Stimulated activated CD8-positive, alpha-beta memory T cell treated with anti-CD3 and anti-CD28 coated beads, Interleukin-7, amount 100 ng/mL, for 1 hour (primary cell): ENCODE results near the gene ADAMTS2.
"Not testable (repeated sequence)": the region's sequence is repeated elsewhere in the genome, so short reads cannot be mapped to it uniquely, and the experiment has no call there.

ENCODE experiments used
- DNase-seq, 2 donors: peaks; one replicate each; pipeline ENCODE4 v3.0.0-alpha.2; 2020; ENCODE audit warnings: low read depth in 2 of 2

Gene ADAMTS2

DNA sequence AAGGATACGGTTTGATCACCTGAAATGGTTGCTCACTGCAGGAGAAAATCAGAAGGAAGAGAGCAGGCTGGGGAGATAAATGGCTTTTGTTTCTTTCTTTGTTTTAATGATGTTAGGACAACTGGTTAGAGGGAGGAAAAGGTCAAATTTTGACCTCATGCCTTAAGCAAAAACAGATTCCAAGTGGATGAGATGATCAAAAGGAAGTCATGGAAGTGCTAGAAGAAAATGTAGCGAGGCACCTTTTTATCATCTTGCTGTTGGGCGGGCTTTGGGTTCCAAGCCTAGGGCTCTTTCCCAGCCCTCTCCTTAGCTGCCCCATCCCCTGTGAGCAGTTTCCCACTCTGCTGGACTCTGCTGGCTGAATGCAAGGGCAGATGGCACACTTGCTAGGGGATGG lies 127.9 kb downstream of the ADAMTS2 start:
- no peak for DNase-seq

- DNase-seq, result not testable (repeated sequence)
These were observed 128.9 kb downstream of the ADAMTS2 start for GRCh38 chr5:179216381-179216780.

DNA sequence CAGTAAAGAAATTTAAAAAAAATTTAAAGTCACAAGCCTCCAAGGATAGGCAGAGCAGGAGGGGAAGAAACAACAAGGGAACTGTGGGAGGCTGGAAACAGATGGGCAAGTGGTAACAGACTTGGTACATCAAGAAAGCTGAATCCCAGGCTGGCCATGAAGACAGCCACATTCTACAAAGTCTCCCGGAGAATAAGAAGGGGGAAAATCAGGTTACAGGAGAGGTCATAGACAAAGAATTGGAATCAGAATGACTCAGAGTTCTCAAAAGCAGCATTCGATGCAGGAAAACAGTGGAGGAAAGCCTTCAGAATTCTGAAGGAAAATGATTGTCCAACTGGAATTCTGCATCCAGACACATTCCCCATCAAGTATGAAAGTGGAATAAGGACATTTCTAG lies 129.7 kb downstream of the ADAMTS2 start:
- DNase-seq, result no peak

GRCh38 chr5:179214678-179215077 lies 130.6 kb downstream of the ADAMTS2 start:
- no peak for DNase-seq

- no peak for DNase-seq
These were observed 132.4 kb downstream of the ADAMTS2 start for GRCh38 chr5:179212870-179213269.

DNA sequence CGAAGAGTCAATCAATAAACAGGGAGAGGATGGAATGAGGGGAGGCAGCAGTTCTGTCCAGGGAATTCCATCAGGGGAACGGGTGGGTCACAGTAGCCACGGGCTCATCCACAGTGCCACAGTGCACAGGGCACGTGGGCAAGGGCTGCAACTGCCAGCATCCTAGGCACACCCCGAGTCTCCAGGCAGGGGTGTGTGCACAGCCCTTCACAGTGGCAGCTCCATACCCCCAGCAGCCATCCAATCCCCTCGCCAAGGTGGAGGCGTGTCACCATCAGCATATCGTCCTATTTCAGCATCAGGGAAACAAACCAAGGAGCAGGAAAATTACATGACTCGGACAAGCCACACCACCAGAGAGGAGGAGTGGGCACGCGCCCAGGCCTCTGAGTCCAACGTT lies 133.6 kb downstream of the ADAMTS2 start:
- no peak for DNase-seq

DNA sequence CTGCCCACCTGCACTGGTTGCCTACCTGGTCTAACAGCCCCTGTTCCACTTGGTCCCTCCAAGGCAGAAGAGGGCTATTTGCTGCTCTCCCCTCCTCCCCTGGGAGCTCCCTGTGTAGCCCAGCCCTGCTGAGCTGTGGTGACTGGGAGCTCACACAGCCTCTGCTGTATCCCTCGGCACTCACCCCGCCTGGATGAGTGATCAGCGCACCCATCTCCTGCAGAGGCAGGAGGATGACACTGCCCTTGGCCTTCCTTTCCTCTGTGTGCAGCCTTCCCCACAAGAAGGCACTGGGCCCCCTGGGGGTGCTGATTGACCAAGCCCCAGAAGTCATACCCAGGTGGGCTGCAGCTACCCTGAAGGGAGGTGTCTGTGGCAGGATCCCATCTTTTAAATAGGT lies 134.2 kb downstream of the ADAMTS2 start:
- no peak for DNase-seq

GRCh38 chr5:179210478-179210877 lies 134.8 kb downstream of the ADAMTS2 start:
- no peak for DNase-seq

- no peak for DNase-seq
These were observed 135.7 kb downstream of the ADAMTS2 start for GRCh38 chr5:179209359-179210150.

DNA sequence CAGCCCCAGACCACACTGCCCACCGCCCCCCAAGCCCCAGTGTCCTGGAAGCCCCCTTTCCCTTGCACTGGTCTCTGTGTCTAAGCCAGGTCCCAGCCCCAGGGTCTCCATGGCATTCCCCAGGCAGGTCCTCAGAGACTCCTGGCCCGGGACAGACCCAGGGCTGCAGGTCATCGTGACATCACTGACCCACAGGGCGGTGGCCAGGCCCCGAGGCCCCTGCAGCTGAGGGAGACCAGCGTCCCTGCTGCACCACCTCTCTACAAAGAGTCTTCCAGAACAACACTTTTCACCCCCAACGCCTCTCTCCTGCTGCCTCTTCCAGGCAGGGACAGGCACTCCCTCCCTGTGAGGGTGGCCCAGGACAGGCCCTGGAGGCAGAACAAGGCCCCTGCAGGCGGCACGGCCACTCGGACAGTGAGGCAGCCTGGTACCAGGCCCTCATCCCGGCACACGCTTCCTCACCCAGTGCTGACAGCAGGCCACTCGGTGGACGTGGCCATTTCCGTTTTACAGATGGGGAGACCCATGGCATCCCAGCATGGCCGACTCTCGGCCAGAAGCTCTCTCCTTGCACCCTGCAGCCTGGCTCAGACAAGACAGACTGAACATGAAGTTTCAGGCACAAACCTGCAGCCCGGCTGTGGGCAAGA lies 136.4 kb downstream of the ADAMTS2 start:
- no peak for DNase-seq

- DNase-seq, result no peak
These were observed 137.1 kb downstream of the ADAMTS2 start for GRCh38 chr5:179207920-179208705.

DNA sequence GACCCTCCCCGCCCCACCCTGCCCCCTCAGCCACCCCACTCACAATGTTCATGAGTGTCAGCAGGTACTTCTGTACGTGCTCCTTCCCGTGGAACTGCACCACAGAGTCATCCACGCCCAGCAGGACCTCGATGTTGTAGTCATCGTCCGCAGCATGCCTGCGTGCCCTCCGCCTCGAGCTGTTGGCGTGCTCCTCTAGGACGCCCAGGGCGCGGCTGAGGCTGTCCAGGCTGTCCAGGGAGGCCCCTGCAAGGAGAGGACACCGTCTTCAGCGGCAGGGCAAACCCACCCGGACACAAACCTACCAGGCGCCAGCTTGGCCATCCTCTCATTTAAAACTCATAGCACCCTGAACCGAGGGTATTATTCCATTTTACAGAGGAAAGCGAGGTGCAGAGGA lies 137.8 kb downstream of the ADAMTS2 start:
- DNase-seq, result no peak

- DNase-seq, result no peak
These were observed 138.9 kb downstream of the ADAMTS2 start for GRCh38 chr5:179206366-179206765.

GRCh38 chr5:179205277-179205676 lies 140.0 kb downstream of the ADAMTS2 start:
- no peak for DNase-seq

- no peak for DNase-seq
These were observed 140.7 kb downstream of the ADAMTS2 start for GRCh38 chr5:179204572-179204971.

- DNase-seq, result no peak
These were observed 142.0 kb downstream of the ADAMTS2 start for GRCh38 chr5:179203248-179203647.

GRCh38 chr5:179201986-179202385 lies 143.3 kb downstream of the ADAMTS2 start:
- no peak for DNase-seq

GRCh38 chr5:179199246-179199645 lies 146.0 kb downstream of the ADAMTS2 start:
- no peak for DNase-seq

GRCh38 chr5:179198825-179199224 lies 146.4 kb downstream of the ADAMTS2 start:
- no peak for DNase-seq

GRCh38 chr5:179196405-179197079 lies 148.7 kb downstream of the ADAMTS2 start:
- no peak for DNase-seq

GRCh38 chr5:179195561-179196404 lies 149.5 kb downstream of the ADAMTS2 start:
- DNase-seq, result no peak
